HG03108 (cell line): ENCODE results near the gene PCP2.

Source experiments
- ATAC-seq: cut with Tn5 transposase; IDR thresholded peaks from one replicate; pipeline ENCODE4 v1.9.1; 2021; ENCODE audit warnings: moderate library complexity; ENCODE audit not compliant: unreplicated experiment

Gene PCP2

GRCh38 chr19:7602240-7602934, 31.1 kb downstream of the PCP2 start:
- no peak for ATAC-seq

- ATAC-seq = no peak
Observed at GRCh38 chr19:7600721-7601120, 32.8 kb downstream of the PCP2 start.

- no peak for ATAC-seq
Observed at GRCh38 chr19:7598180-7598579, 35.3 kb downstream of the PCP2 start.

GRCh38 chr19:7597689-7598088, 35.8 kb downstream of the PCP2 start:
- no peak for ATAC-seq

- ATAC-seq = no peak
Observed at GRCh38 chr19:7596211-7596937, 37.1 kb downstream of the PCP2 start.

- ATAC-seq = no peak
Observed at GRCh38 chr19:7595466-7596133, 37.9 kb downstream of the PCP2 start, which contains the start of gene CAMSAP3. Gene CAMSAP3, plus strand, starts transcription at chr19:7595863. Its CDS starts 140 bp downstream, at chr19:7596003.

GRCh38 chr19:7590256-7590655, 43.3 kb downstream of the PCP2 start:
- no peak for ATAC-seq

- no peak for ATAC-seq
Observed at GRCh38 chr19:7589822-7590221, 43.7 kb downstream of the PCP2 start.

GRCh38 chr19:7582446-7582845, 51.1 kb downstream of the PCP2 start:
- ATAC-seq = no peak
